Measurements from ENCODE around the gene NEK6.

The NEK6 gene

DNA sequence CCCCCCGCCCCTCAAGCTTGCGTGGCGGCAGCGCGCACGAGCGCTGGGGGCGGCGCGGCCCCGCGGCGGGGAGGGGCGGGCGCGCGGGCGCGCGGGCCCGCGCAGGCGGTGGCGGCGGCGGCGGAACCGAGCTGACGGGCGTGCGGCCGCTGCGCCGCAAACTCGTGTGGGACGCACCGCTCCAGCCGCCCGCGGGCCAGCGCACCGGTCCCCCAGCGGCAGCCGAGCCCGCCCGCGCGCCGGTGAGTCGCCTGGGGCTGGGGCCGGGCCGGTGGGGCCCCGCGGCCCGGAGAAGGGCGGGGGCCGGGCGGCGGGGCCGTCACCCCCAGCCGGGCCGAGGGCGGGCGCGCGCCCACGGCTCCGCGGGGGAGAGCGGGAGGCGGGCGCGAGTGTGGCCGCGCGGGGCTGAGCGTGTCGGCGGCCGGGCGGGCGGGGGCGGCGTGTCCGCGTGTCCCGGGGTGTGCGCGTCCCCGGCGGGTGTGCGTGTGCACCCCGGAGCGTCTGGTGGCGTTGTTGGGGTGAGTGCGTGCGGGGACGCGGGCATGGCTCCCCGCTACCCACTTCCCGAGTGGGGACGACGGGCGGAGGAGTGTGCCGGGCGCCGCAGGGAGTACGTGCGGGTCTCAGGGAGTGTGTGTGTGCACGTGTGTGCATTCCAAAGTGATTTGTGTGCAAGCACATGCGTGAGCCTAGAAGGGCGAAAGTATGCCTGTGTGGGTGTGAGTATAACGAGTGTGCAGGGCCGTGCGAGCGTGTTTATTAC is at the start of gene NEK6:
Gene NEK6 (plus strand): TSS at position 106 of the 763 bp plus-strand sequence. CDS start 44,016 bp downstream, outside the sequence.
- peak; percentile 28 for DNase-seq

DNA sequence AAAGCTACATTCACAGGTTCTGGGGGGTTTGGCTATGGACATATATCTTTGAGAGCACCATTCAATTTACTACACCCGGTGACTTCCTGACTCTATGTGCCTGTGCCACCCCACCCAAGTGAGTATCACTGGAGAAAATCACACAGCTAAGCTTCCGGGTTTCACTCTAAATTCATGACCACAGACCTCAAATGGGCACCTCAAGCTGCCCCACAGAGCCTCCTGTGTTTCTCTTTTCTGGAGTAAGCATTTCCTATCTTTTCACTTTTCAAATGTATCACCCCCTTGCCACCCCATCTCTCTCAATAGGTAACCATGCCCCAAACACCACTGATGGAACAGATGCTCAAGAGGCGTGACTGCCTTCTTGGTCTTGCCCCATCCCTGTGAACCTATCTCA is 49.2 kb upstream of the NEK6 start:
- no peak for DNase-seq

DNA sequence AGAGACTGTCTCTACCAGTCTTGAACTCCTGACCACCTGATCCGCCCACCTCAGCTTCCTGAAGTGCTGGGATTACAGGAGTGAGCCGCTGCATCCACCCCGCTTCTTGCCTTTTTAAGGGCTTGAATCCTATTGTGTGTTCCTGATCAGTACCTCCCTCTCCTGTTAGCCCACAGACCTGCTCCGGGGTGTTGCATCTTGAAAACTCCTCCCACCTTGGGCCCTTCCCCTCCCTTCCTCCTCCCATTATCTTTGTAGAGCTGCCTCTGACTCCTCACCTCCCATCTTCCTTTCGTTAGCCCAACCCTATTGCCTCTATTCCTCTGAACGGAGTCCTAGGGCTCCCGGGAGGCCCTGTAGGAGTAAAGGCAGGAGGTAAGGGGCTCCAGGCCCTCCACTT is 48.5 kb upstream of the NEK6 start:
- no peak for DNase-seq

DNA sequence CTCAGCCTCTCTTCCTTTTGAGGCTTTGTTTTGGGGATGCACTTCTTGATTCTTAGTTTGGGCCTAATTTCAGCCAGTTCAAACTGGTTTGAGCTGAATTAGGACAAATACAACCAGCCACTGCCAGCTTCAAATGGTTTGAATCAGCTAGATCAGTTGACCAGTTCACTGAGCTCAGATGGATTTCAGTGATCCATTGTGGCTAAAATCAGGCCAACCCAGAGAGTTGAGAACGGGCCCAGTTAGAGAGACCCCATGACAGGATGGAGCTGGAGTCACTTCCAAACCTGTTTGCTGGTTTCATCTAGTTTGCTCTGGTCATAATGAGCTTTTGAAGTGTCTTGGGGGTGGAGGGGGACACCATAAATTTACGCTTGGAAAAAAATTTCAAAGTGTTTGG is 48.0 kb upstream of the NEK6 start:
- no peak for DNase-seq

DNA sequence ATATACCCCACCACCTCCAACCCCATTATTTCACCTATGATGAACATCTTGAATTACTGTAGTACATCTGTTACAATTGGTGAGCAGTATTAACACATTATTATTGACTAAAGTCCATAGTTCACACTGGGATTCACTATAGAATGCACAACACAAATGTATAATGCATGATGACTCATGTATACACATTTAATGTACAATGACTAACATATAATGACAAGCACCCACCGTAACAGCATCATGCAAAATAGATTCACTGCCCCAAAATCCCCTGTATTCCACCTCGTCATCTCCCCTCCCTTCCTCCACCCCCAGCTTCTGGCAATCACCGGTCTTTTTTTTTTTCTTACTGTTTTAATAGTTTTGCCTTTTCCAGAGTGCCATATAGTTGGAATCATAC is 47.1 kb upstream of the NEK6 start:
- DNase-seq = no peak

DNA sequence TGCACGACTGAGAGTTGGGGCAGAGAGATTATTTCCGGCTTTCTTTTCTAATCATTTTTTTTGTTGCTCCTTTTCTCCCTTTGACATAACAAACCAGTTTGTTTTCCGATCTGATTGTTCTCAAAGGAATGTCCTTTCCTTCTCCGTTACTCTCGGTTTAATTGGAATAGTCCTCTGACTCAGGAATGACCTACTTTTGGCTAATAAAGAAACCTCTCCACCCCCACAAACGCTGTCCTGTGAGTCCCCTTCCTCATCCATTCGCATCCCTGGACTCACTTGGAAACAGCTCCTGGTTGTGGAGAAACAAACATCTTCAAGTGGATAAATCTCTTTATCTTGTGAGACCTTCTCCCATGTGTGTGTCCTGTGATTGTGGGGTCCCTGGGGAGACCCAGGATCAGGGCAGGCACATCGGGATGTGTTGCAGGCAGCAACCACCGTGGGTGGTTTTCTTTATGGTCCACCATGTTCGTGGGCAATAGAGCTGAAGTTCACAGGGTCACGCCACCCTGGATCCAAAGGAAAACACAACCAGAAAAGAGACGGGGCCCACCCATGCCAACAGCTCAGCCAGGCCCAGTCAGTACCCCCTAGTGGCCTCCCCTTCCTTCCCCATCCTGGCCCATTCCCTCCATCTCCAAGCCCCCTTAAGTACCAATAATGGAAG is 45.2 kb upstream of the NEK6 start:
- no peak for DNase-seq

DNA sequence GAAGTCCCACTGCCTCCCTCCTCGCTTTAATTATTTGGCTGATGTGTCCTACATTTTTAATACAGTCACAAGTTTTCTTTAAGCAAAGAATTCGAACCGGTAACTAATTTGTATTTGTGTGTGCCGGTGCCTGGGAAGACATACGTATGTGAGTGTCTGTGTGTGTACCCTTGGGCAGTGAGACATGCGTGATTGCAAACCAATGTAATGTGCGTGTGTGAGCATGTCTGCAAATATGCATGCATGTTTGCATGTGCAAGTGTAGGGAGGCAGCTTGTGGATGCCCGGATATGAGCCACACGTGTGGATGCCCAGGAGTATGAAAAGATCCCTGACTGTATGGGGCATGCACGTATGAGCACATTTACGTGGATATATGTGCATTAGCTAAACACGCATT is 44.4 kb upstream of the NEK6 start:
- DNase-seq = no peak

DNA sequence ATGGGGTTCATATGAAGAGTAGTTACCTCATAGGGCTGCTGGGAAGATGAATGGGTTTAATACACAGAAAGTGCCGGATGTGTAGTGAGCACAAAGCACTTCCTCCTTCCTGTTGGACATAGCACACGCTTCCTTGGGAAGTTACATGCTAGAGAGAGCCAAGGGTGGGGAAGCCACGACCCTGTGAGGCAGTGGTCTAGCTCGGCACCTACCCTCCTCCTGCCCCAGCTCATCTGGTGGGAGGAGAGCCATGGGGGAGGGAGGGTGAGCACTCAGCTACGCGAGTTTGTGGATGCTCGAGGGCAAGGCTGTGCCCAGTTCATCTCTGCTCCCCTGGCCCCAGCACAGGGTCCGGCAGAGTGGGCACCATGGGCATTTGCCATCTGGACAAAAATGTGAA is 43.6 kb upstream of the NEK6 start:
- no peak for DNase-seq

DNA sequence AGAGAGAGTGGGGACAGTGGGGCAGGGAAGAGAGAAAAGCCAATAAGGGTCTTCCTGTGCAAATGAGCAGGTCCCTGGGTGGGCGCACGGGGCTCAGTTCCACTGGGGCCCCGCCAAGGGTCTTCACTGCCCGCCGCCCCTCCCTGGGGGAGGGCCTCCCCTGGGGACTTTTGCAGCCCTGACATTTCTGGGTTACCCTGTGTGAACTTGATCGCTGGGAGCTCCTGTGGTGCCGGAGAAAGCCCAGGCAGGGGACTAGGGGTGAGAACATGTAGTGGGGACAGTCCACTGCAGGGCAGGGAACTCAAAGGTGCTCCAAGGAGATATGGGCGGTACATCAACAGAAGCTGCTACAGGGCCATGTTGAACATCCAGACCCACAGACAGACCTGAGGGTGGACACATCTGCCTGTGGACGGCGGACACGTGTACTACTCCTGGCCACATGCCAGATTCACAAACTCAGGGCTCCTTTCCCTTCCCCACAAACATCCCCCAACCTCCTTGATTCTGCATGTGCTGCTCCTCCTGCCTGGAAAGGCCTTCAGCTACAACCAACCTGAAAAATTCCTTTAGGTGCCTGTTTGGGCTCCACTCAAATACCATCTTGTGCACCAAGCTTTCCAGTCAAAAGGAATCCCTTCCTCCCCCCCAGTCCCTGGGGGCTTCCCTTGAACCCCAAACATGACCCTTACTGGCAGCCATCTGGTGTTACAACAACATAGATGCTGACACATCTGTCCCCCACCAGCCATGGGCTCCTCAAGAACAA is 43.0 kb upstream of the NEK6 start:
- no peak for DNase-seq

DNA sequence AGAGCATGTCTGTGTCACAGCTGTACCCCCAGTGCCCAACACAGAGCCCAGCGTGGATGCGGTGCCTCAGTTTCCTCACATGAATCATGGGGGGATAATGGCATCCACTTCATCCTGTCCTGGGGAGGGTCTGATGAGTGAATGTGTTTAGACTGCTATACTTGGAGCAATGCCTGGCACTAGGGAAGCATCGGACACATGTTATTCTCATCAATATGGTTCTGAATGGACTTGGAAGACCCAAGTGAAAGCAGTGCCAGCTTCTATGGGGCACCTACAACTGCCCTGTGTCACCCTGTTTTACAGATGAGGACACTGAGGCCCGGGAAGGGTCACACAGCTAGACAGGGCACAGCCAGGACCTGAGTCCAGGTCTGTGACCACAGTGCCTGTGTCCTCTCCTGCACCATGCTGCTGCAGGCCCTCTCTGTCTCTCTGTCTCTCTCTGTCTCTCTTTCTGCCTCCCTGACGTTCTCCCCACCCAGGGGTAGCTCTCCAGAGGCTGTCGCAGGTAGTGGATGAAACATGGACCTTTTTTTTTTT is 42.3 kb upstream of the NEK6 start:
- DNase-seq = no peak

DNA sequence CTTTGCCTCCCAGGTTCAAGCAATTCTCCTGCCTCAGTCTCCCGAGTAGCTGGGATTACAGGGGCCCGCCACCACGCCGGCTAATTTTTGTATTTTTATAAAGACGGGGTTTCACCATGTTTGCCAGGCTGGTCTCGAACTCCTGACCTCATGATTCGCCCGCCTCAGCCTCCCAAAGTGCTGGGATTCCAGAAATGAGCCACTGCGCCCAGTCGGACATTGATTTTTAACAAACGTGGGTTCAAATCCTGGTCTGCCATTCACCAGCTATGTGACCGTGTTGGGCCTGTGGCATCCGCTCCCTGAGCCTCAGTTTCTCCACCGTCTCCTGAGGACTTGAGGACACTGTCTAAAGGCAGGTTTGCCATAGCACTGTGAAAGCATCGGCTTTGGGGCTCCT is 41.8 kb upstream of the NEK6 start:
- no peak for DNase-seq

DNA sequence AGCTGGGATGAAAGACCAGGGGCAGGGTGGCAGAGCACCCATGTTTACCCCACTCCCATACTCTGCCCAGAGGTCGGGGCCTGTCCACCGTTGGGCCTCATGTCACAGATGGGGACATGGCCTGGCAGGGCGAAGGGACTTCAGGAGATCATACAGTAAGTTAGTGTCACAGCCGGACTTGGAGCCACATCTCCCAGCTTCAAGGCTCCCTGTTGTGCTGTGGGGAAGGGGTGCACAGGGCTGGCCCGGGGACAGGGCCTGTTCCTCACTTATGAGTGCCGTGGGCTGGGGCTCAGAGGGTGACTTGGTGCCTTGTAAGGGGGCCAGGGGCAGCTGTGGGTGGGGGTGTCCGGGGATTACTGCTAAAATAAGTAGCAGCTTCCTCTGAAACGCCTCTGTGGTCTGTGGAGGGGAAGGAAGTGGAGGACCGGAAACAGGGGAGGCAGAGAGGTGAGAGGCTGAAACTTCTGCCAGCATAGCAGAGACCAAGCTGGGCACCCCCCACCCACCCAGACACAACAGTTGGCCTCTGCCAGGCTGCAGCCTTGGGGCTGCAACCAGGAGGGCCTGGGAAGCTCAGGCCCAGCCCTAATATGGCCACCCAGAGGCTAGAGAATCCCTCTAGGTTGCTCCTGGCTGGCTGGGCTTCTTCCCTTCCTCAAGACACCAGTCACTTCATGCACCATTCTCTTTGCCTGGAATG is 41.1 kb upstream of the NEK6 start:
- DNase-seq = no peak

DNA sequence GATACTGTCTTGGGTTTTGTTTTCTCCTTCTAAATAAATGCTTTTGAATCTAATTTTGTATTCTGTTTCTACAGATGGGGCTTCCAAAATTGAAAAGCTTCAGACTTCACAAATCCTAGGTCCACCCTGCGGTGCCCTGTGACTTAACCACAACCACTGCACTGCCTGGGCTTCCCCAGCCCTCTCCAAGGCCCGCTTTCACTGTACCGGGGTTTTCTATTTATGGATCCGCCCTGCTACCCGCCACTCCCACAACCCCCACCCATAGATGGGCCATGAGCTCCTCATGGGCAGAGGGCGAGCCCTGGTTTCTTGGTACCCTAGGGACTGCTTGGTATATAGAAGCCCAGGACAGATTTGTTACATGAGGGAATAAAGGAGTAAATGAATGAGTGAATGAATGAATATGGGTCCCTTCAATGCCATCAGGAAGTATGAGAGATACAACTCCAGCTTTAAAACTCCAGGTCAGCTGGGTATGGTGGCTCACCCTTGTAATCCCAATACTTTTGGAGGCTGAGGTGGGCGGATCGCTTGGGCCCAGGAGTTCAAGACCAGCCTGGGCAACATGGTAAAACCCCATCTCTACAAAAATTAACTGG is 39.8 kb upstream of the NEK6 start:
- DNase-seq = no peak

DNA sequence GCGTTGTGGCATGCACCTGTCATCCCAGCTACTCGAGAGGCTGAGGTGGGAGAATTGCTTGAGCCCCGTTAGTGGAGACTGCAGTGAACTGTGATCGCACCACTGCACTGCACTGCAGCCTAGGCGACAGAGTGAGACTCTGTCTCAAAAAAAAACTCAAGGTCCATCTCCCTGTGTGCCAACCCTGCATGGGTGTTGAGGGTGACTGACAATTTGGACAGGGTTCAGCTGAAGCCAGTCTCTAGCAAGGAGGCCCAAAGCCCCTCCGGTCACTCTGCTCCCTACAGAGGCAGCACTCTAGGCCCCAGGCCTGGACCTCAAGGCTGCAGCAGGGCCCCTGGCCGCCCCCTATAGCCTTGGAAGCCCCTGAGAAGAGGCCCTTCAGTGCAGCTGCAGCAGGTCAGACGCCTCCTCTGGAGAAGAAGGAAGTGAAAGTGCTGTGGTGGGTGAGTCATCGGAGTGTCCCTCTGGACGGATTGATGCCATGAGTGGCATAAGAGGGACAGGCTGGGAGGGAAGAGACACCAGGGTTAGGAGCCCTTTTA is 39.2 kb upstream of the NEK6 start:
- DNase-seq = no peak

DNA sequence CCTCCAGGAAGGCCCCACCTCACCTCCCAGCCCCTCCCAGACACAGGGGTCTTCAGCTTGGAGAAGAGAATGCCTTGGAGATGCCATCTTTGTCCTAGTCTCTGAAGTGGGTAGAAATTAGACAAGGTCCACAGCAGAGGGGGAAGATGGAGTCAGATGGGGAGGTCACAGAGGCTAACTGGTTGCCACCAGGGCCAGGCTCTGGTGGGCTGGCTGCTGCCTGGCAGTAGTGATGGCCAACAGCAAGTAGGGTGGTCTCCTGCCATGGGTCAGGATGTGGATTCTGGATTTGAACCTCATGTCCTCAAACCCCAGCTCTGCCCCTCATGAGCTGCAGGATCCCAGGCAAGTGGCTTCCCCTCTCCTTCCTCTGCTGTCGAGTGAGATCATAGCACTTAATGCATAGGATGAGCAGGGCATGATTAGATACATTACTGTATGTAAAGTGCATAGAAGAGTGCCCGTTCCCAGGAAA is 38.7 kb upstream of the NEK6 start:
- DNase-seq = no peak

DNA sequence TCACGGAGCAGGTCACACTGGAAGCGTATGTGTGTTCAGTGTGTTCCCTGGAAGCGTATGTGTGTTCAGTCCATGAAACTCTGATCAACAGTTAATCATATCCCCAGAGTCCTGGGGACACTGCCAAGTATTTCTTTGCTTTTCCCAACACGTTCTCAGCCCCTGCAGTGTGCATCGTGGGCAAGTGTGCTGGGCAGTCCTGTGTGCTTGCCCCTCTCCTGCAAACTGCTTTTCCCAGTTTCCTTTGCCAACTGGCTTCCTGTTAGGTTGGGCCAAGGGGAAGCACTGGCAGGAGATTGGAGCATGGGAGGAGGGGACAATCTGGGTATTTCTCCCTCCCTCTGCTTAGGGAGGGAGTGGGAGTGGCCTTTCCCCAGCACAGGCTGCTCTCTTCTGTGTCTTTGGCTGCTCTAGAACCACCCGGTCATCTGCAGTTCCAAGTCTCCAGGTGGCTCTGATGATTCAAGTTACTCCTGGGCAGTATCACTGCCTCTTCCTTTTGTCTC is 36.8 kb upstream of the NEK6 start:
- peak; percentile 41 for DNase-seq

DNA sequence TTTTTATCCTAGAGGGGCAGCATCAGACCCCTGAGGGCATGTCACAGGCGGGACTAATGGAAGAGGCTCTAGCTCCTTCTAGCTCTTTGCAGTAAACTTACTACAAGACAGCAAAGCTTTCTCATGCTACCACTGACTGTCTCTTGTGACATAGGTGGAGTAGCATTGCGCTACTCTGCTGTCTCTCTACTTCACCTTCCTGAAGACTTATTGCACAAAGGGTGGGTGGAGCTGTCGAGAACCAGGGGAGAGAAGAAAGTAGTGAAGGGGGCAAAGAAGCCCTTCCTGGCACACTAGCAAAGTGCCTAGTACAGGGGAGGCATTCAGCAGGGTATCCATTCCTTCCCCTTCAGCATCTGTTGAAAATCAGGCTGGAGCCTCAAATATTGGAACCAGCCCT is 36.1 kb upstream of the NEK6 start:
- DNase-seq = no peak

DNA sequence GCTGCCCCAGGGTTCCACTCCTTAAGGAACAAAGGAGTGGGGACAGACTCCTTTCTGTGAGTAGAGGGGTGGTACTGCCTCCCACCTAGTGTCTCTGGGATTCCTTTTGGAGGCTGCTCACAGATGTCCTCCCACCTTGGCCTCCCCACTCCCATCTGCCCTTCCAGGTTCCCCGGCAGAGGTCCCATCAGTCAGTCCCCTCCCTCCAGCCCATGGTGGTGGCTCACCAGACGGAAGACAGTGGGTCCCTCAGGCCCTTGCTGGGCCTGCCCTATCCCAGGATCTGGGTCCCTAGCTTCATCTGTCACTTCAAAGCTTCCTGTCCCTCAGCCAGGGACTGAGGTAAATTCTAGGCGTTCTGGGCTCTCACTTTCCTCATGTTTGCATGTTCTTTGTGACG is 35.6 kb upstream of the NEK6 start:
- no peak for DNase-seq

DNA sequence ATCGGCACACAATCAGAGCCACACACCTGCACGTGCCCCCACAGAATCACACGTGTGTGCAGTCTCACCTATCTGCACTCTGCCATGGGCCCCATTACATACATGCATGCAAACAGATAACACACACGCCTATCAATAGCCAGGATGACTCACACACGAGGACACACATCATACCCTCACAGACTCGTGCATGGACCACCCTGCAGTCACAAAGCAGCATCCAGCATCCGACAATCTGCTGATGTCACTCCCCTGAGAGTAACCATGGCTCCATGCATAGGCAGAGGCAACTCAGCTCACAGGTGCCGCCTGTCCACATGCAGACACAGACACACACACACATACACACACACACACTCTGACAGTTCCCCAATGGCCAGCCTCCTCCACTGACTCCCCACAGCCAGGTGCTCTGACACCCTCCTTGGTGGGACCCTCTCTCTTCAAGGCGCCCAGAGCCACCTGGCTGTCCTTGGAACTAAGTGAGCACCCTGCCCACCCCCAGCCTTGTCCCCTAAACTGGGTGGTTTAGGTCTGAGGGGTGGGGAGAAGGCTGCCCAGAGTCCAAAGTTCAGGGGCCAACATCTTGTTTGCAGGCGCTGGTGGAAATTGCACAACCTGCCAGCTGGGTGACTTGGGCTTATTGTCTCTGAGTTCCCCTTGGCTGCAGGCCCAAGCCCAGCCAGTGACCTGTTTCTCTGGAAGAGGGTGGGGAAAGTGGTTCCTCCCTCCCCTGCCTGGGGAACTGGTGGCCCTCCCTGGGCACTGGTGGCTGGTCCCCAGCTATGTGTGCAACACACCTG is 34.6 kb upstream of the NEK6 start:
- no peak for DNase-seq

DNA sequence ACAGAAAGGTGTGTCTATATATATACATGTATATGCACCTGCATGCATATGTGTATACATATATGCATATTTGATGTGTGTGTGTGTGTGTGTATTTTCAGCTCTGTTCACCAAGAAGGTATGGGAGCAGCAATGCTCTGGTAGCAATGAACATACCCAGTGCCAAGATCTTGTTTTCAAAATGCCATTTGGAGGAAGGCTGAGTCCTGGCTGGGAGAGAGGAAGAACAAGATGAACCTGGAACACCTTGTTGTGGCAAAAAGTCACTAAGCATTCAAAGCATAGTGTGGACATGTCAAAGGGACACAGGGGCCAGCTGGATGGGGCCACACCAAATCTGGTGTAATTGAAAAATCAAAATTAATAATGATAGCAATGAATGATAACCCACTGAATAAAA is 31.8 kb upstream of the NEK6 start:
- no peak for DNase-seq

DNA sequence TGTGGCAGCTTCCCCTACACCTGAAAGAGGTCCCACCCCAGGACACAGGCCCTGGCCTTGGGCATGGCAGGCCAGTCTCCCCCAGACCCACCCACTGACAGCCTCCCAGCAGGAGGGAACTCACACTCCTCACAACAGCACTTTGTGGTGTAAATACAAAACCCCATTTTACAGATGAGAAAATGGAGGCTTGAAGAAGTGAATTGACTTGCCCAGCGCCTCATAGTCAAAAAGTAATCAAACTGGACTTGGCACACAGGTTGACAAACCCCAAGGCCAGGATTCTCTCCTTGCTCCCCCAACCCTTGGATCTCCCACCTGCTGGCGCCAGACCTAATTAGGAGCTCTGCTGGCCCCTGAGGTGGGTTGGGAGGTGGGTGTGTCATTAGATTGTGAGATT is 29.2 kb upstream of the NEK6 start:
- DNase-seq = no peak

Data from NCI-H226 (cell line).